PFSK-1 (cell line): Measurements from ENCODE around the gene PTBP3.

Experiments
- FOXP2 ChIP-seq: optimal IDR thresholded peaks from 2 replicates; pipeline ENCODE3; 2011; ENCODE audit warnings: borderline replicate concordance, control low read depth, inconsistent platforms; ENCODE audit not compliant: insufficient read depth; ENCODE audit errors: extremely low read length, extremely low read depth
- POLR2AphosphoS5 ChIP-seq: IDR thresholded peaks from 2 replicates; pipeline ENCODE4 v1.6.1; 2012; ENCODE audit warnings: low read depth, mild to moderate bottlenecking, control low read depth, low read length, moderate library complexity
- SIN3A ChIP-seq: IDR thresholded peaks from 2 replicates; pipeline ENCODE4 v1.6.1; 2012; ENCODE audit warnings: mild to moderate bottlenecking, low read length, moderate library complexity, borderline replicate concordance; ENCODE audit not compliant: insufficient read depth
- TAF1 ChIP-seq: IDR thresholded peaks from 2 replicates; pipeline ENCODE4 v1.6.1; 2012; ENCODE audit warnings: low read length, control low read depth, borderline replicate concordance; ENCODE audit not compliant: insufficient read depth
- TF ChIP-seq, protein P1 (sequence below), 2 experiments: IDR thresholded peaks; 2 replicates each; pipeline versions ENCODE4 v1.6.1 to v1.8.0; 2011 to 2012; ENCODE audit warnings: low read depth in 2 of 2, low read length in 2 of 2, control low read depth in 1 of 2, inconsistent platforms in 1 of 2, mild to moderate bottlenecking in 1 of 2, moderate library complexity in 1 of 2; ENCODE audit not compliant: insufficient read depth in 1 of 2

Gene PTBP3

DNA sequence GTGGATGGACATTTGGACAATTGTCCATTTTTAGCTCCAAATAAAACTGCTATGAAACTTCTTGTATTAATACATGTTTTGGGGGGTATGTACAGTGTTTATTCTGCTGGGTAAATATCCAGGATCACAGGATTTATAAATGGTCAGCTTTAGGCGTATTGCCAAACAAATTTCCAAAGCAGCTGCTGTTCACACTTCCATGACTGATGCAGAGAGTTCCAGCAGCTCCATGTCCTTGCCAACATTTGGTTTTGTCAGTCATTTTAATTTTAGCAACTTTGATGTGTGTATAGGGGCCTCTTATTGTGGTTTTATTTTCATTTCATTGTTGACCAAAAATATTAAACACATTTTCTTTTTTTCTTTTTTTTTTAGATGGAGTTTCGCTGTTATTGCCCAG is 148.5 kb downstream of the PTBP3 start:
- TF ChIP-seq, protein P1, sequence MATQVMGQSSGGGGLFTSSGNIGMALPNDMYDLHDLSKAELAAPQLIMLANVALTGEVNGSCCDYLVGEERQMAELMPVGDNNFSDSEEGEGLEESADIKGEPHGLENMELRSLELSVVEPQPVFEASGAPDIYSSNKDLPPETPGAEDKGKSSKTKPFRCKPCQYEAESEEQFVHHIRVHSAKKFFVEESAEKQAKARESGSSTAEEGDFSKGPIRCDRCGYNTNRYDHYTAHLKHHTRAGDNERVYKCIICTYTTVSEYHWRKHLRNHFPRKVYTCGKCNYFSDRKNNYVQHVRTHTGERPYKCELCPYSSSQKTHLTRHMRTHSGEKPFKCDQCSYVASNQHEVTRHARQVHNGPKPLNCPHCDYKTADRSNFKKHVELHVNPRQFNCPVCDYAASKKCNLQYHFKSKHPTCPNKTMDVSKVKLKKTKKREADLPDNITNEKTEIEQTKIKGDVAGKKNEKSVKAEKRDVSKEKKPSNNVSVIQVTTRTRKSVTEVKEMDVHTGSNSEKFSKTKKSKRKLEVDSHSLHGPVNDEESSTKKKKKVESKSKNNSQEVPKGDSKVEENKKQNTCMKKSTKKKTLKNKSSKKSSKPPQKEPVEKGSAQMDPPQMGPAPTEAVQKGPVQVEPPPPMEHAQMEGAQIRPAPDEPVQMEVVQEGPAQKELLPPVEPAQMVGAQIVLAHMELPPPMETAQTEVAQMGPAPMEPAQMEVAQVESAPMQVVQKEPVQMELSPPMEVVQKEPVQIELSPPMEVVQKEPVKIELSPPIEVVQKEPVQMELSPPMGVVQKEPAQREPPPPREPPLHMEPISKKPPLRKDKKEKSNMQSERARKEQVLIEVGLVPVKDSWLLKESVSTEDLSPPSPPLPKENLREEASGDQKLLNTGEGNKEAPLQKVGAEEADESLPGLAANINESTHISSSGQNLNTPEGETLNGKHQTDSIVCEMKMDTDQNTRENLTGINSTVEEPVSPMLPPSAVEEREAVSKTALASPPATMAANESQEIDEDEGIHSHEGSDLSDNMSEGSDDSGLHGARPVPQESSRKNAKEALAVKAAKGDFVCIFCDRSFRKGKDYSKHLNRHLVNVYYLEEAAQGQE (IDR thresholded peaks at IDR 0.05; ENCODE audit: insufficient read depth in 1 of 2, low read depth in 2 of 2, low read length in 2 of 2): no peak
- no peak for TF ChIP-seq TAF1

DNA sequence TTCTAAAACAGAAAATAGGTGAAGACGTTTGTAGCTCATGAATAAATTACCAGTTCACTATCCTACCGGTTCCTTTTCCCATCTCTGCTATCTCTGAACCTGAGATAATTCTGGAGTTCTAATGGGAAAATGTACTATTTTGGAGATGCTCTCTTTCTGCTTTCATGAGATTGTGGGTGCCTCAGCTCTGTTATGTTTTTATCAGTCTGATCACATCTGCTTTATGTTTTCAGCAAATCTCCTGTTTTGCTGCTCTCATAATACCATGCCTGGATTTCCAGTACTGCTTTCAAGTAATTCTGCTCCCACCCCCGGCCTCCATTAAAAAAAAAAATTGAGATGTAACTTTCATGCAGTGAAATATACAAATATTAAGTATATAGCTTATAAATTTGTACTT is 149.2 kb downstream of the PTBP3 start:
- no peak for TF ChIP-seq SIN3A
- TF ChIP-seq, protein P1 (IDR thresholded peaks at IDR 0.05; ENCODE audit: insufficient read depth in 1 of 2, low read depth in 2 of 2, low read length in 2 of 2): no peak
- no peak for TF ChIP-seq FOXP2
- TF ChIP-seq POLR2AphosphoS5: no peak
- no peak for TF ChIP-seq TAF1

DNA sequence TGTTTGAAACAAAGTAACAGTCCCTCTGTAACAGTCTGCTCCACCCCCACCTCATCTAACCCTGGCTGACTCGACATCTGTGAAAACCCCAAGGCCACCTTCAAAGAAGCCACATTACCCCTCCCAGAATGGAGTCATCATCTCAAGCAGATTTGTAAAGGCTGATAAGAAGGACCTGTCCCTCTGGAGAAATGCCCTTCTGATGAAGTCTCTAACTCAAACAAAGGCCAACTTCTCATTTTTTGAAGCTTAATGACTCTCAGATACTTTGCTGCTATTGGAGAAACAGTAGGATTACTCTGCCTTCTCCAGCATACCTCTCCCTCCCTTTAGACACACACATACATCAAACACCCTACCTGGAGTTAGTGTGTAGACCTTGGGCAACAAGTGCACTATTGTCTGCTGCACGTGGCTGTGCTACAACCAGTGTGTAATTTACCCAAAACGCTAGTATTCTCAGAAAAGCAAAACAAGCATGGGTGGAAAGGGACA is 153.0 kb downstream of the PTBP3 start:
- TF ChIP-seq SIN3A (no peak), TAF1 (no peak), POLR2AphosphoS5 (no peak), FOXP2 (no peak)
- TF ChIP-seq, protein P1 (IDR thresholded peaks at IDR 0.05; ENCODE audit: insufficient read depth in 1 of 2, low read depth in 2 of 2, low read length in 2 of 2): no peak

DNA sequence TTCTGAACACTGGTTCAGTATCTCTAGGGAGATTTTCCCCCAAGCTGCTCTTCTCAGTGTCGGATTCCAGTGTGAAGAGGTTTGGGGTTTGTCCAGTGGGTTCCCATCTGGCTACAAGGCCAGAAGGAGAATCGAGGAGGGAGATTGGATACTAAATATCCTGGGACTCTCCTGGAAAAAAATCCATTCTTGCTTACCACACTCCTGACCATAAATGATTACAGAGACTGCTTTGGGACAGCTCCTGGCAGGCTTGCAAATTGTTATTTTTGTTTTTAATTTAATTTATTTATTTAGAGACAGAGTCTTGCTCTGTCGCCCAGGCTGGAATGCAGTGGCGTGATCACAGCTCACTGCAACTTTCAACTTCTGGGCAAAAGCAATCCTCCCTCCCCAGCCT is 153.6 kb downstream of the PTBP3 start:
- TF ChIP-seq, protein P1 (IDR thresholded peaks at IDR 0.05; ENCODE audit: insufficient read depth in 1 of 2, low read depth in 2 of 2, low read length in 2 of 2): no peak
- TF ChIP-seq TAF1 (no peak), POLR2AphosphoS5 (no peak), FOXP2 (no peak)

DNA sequence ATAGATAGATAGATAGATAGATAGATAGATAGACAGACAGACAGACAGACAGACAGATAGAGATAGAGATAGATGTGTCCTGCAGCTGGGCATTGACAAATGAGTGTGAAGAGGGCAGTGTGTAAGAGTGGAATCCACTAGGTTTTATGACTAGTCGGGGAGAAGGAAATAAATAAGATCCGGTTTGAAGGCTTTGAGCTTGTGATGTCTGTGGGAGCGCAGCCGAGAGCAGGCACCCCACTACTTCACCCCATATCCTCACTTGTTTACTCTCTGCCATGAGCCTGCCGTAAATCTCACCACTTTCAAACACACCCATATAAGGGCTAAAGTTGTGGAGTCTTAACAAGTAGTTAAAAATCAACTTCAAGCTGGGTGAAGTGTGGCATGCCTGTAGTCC is 156.9 kb downstream of the PTBP3 start:
- TF ChIP-seq TAF1: no peak
- TF ChIP-seq SIN3A: no peak
- TF ChIP-seq, protein P1 (IDR thresholded peaks at IDR 0.05; ENCODE audit: insufficient read depth in 1 of 2, low read depth in 2 of 2, low read length in 2 of 2): no peak
- TF ChIP-seq POLR2AphosphoS5: no peak
- no peak for TF ChIP-seq FOXP2
